IPS-15b (cell line): ENCODE data around the gene TCN2.
"Not testable (repeated sequence)": the region's sequence is repeated elsewhere in the genome, so short reads cannot be mapped to it uniquely, and the experiment has no call there.

ENCODE experiments used
- H3K27me3 ChIP-seq: one replicate; pipeline ENCODE4 v1.6.1; 2013; ENCODE audit warnings: low read length; ENCODE audit not compliant: control insufficient read depth, insufficient read depth
- H3K36me3 ChIP-seq: one replicate; pipeline ENCODE4 v1.6.1; 2013; ENCODE audit warnings: low read length; ENCODE audit not compliant: control insufficient read depth, insufficient read depth
- H3K4me1 ChIP-seq: one replicate; pipeline ENCODE4 v1.6.1; 2013; ENCODE audit warnings: mild to moderate bottlenecking, low read length; ENCODE audit not compliant: control insufficient read depth, insufficient read depth
- H3K4me3 ChIP-seq: one replicate; pipeline ENCODE4 v1.5.1; 2013; ENCODE audit warnings: low read depth, low read length
- H3K9ac ChIP-seq: one replicate; pipeline ENCODE4 v1.6.1; 2013; ENCODE audit warnings: low read depth, mild to moderate bottlenecking, low read length
- H3K9me3 ChIP-seq: one replicate; pipeline ENCODE4 v1.6.1; 2013; ENCODE audit warnings: mild to moderate bottlenecking, low read length; ENCODE audit not compliant: control insufficient read depth, insufficient read depth

Gene TCN2

GRCh38 chr22:30617819-30618218 is 10.8 kb downstream of the TCN2 start:
- Histone ChIP-seq H3K4me3 (no peak overlapping the region), H3K36me3 (peaks cover 10% of the 10 kb centered on the region), H3K4me1 (no peaks in the 10 kb centered on the region), H3K9me3 (no peaks in the 10 kb centered on the region), H3K27me3 (no peaks in the 10 kb centered on the region), H3K9ac (no peak overlapping the region)

- H3K36me3 ChIP-seq, H3K4me3 ChIP-seq, H3K9me3 ChIP-seq, H3K27me3 ChIP-seq, H3K4me1 ChIP-seq, H3K9ac ChIP-seq: not testable (repeated sequence)
These were observed 12.9 kb downstream of the TCN2 start for GRCh38 chr22:30619909-30620308.

- Histone ChIP-seq H3K9me3 (no peaks in the 10 kb centered on the region), H3K9ac (no peak overlapping the region), H3K36me3 (peaks cover 9% of the 10 kb centered on the region)
These were observed 19.4 kb downstream of the TCN2 start for GRCh38 chr22:30626413-30626812.

GRCh38 chr22:30627471-30627870 is 20.5 kb downstream of the TCN2 start:
- Histone ChIP-seq H3K4me3 (no peak overlapping the region), H3K27me3 (no peaks in the 10 kb centered on the region), H3K4me1 (no peaks in the 10 kb centered on the region), H3K9ac (no peak overlapping the region), H3K36me3 (peaks cover 5% of the 10 kb centered on the region), H3K9me3 (no peaks in the 10 kb centered on the region)

More at GRCh38 chr22:30626413-30626812, 19.4 kb downstream of the TCN2 start:
- Histone ChIP-seq H3K4me3 (no peak overlapping the region), H3K4me1 (no peaks in the 10 kb centered on the region), H3K27me3 (no peaks in the 10 kb centered on the region)

- Histone ChIP-seq H3K9ac (no peak overlapping the region), H3K36me3 (peaks cover 3% of the 10 kb centered on the region), H3K9me3 (no peaks in the 10 kb centered on the region), H3K27me3 (no peaks in the 10 kb centered on the region), H3K4me3 (no peak overlapping the region), H3K4me1 (no peaks in the 10 kb centered on the region)
These were observed 21.5 kb downstream of the TCN2 start for GRCh38 chr22:30628491-30628890.

- not testable (repeated sequence) for H3K36me3 ChIP-seq, H3K4me1 ChIP-seq, H3K9me3 ChIP-seq, H3K4me3 ChIP-seq, H3K27me3 ChIP-seq, H3K9ac ChIP-seq
These were observed 24.5 kb downstream of the TCN2 start for GRCh38 chr22:30631469-30631868.

- peak overlapping the region; percentile 75 for H3K4me3 ChIP-seq
- H3K36me3 ChIP-seq, result no peaks in the 10 kb centered on the region
- no peaks in the 10 kb centered on the region for H3K9me3 ChIP-seq
- H3K27me3 ChIP-seq, result peaks cover 2% of the 10 kb centered on the region
- H3K9ac ChIP-seq, result no peak overlapping the region
- H3K4me1 ChIP-seq, result peaks cover 2% of the 10 kb centered on the region
These were observed 27.7 kb downstream of the TCN2 start for GRCh38 chr22:30634471-30635233.

GRCh38 chr22:30635273-30636225 is 28.6 kb downstream of the TCN2 start, which contains the start of gene SLC35E4:
SLC35E4 (plus strand) TSS chr22:30635781; CDS start chr22:30636451, 670 bp downstream.
- Histone ChIP-seq H3K27me3 (peaks cover 2% of the 10 kb centered on the region), H3K4me1 (peaks cover 2% of the 10 kb centered on the region), H3K9ac (no peak within 1 kb of the TSS), H3K36me3 (no peaks in the 10 kb centered on the region), H3K9me3 (no peaks in the 10 kb centered on the region), H3K4me3 (peak within 1 kb of the TSS; percentile 75)

- H3K36me3 ChIP-seq, result no peaks in the 10 kb centered on the region
- H3K9ac ChIP-seq, result no peak overlapping the region
- H3K4me3 ChIP-seq, result peak overlapping the region; percentile 72
- H3K4me1 ChIP-seq, result peaks cover 2% of the 10 kb centered on the region
- H3K27me3 ChIP-seq, result peaks cover 2% of the 10 kb centered on the region
- no peaks in the 10 kb centered on the region for H3K9me3 ChIP-seq
These were observed 29.5 kb downstream of the TCN2 start for GRCh38 chr22:30636226-30637077.

GRCh38 chr22:30637701-30638114 is 30.7 kb downstream of the TCN2 start:
- Histone ChIP-seq H3K27me3 (peaks cover 2% of the 10 kb centered on the region), H3K36me3 (no peaks in the 10 kb centered on the region), H3K4me1 (peaks cover 2% of the 10 kb centered on the region), H3K9ac (no peak overlapping the region), H3K9me3 (no peaks in the 10 kb centered on the region), H3K4me3 (peak overlapping the region; percentile 4)

- Histone ChIP-seq H3K36me3 (no peaks in the 10 kb centered on the region), H3K27me3 (peaks cover 2% of the 10 kb centered on the region), H3K4me1 (peaks cover 2% of the 10 kb centered on the region), H3K9ac (no peak overlapping the region), H3K4me3 (no peak overlapping the region), H3K9me3 (no peaks in the 10 kb centered on the region)
These were observed 33.4 kb downstream of the TCN2 start for GRCh38 chr22:30640361-30640760.
